GM19328 (cell line): ENCODE data around the gene RHAG.

Source experiments
- ATAC-seq: cut with Tn5 transposase; IDR thresholded peaks from one replicate; pipeline ENCODE4 v1.9.1; 2021; ENCODE audit warnings: mild to moderate bottlenecking, moderate library complexity; ENCODE audit not compliant: unreplicated experiment

Gene RHAG

GRCh38 chr6:49565855-49566254 lies 70.8 kb downstream of the RHAG start:
- no peak for ATAC-seq

- no peak for ATAC-seq
Observed at GRCh38 chr6:49565261-49565660, 71.4 kb downstream of the RHAG start.

- ATAC-seq: no peak
Observed at GRCh38 chr6:49564552-49564951, 72.1 kb downstream of the RHAG start.

GRCh38 chr6:49563006-49563886 lies 73.4 kb downstream of the RHAG start:
- no peak for ATAC-seq

GRCh38 chr6:49558238-49558637 lies 78.4 kb downstream of the RHAG start:
- no peak for ATAC-seq

- ATAC-seq: no peak
Observed at GRCh38 chr6:49557177-49557576, 79.5 kb downstream of the RHAG start.

- ATAC-seq: no peak
Observed at GRCh38 chr6:49556429-49556837, 80.2 kb downstream of the RHAG start.

- no peak for ATAC-seq
Observed at GRCh38 chr6:49555951-49556350, 80.7 kb downstream of the RHAG start.
